ENCODE results near the gene CNTN4. TPM values are rescaled to one million over a fixed set of nuclear protein-coding genes. Genes with fewer than 3 reads are reported as not detected.

The CNTN4 gene
- total RNA-seq, 1 donor from 2014 or later, result not detected

DNA sequence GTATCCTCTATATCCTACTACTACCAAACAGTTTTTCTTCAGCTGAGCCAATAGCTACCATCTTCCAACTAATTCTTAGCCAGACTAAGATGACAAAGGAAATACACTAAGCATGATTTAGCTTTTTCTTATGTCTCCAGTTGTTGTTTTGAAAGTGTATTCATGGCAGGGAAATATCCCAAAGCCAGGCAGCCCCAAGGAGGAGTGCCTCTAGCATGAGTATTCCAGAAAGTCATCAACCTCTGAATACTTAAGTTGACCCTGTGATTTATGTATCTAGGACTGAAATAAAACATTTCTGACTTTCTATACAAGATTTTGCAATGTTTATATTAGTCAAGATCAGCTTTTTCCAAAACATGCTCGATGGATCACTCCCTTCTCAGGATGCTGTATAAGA lies 562.4 kb downstream of the CNTN4 start:
- intact Hi-C loops (cut with micrococcal nuclease), result no loop called here

DNA sequence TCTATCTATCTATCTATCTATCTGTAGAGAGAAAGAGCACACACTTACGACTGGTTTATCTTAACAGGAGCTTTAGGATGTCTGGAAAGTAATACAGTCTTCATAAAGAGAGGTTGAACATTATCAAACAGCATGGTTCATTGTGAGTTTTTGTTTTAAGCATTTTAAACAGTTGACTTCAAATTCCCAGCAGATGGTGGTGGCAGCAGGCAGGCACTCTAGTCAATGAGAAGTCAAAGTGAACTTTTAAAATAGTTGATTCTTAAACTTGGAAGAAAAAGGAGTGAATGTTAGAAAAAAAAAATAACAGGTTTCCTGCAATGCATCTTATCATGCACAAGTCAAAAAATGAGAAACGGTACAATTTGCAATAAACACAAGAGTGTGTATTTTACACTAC lies 578.8 kb downstream of the CNTN4 start:
- intact Hi-C loops (cut with micrococcal nuclease), result no loop called here

DNA sequence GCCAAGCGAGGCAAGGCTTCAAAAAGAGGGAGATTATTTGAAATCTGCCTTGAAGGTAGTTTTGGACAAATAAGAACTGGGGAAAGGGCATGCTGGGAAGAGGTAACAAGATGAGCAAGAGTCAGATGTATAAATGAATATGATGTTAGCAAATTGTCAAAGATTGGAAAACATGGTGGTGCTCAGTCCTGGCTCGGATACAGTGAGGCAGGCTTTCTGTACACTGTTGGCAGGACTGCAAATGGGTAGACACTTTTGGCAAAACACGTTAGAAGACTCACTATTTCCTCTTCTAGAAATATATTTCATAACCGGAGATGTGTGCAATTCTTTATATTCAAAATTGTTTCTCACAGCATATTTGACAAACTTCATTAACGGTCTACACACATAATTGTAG lies 581.6 kb downstream of the CNTN4 start:
- intact Hi-C loops (cut with micrococcal nuclease), result no loop called here

DNA sequence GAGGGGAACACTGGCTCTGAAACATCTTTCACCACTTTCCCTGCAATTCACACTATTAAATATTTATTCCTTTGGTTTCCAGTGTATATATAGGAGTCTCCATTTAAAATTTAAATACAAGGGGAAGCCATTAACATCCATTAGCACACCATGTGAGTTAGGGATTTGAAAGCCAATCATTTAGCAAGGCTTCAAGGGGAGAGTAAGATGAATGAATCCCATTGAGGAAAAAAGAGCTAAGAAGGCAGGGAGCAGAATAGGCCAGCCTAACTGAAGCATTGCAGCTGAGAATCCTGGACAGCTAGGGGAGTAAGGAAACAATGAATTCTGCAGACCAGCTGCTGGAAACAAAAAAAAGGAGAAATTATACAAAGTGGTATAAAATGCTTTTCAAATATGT lies 585.4 kb downstream of the CNTN4 start:
- intact Hi-C loops (cut with micrococcal nuclease), result no loop called here

DNA sequence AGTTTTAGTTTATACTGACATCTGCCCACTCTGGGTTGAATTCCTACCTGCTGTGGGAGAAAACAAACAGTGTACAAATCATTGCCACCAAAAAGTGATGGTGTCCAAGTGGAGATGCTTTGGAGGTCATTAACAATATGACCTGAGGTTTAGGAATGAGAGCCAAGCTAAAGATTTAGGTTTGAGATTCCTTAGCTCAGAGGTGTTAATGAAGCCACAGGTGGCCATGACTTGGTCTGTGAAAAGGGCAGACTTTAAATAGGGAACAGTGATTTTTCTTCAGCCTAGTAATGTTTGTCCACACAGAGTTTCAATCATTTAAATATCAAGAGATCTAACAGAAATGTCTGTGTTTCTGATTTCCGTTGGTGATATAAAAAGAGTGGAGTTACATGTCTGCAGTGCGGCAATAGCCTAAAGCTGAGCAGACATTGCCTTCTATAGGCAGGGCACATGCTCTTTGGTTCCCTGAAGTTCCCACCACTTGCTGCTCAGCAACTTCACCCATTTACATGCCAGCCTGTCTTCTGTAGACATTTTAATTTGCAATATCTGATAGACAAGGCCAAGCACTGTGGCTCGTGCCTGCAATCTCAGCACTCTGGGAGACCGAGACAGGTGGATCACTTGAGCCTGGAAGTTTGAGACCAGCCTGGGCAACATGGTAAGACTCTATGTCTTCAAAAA lies 588.3 kb downstream of the CNTN4 start:
- intact Hi-C loops (cut with micrococcal nuclease), result no loop called here

DNA sequence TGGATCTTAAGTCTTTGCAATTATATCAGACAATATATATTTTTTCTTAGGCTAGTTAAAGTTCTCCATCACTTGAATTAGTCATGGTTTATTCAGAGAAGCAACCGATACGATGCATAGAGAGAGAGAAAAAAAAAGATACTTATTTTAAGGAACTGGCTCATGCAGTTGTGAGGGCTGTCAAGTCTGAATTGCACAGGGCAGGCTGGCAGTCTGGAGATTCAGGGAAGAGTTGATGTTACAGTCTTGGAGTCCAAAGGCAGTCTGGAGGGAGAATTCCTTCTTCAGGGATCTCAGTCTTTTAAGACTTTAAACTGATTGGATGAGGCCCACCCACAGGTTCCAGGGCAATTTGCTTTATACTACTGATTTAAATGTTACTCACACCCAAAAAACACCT lies 598.9 kb downstream of the CNTN4 start:
- intact Hi-C loops (cut with micrococcal nuclease), result no loop called here

DNA sequence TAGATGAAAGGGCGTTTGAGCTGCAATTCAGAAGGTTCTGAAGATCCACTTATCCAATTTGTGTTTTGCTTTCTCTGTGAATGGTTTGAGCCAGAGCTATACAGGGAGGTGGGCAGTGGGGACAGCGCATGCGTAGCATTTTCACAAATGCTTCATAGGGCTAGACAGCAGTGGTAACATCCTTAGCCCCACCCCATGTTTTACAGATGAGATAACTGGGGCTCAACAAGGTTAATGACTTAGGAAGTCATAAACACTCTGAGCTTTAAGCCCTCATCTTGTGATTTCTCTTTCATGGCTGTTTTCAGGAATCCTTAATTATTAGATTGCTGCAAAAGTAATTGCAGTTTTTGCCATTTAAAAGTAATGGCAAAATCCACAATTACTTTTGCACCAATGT lies 602.8 kb downstream of the CNTN4 start:
- intact Hi-C loops (cut with micrococcal nuclease), result no loop called here

DNA sequence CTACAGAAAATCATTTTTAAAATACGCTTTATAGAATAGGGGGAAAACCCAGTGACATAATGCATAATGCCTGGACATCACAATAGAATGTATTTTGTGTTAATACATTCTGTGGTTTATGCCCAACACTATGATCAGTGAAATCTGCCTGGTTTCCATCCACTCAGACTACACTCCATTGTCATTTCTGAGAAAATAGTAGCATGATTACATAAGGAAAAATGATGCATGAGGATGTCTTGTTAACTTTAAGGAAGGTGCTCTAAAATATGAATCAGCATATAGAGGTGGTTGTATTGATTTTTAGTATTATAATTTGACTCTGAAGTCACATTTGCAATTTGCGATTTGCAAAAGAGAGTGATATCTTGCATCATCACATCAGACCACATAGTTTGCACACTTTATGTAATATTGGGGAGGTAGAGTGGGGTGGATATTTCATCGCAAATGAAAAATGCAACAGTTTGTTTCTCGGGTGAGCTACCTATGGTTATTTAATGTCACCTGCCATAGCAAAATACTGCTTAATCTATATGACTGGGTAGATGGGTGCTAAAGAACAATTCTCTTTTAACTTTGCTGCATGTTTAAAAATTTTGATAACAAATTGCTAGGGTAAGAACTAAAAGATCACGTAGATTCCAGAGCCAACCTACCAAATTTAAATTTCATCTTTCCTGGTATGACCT lies 607.6 kb downstream of the CNTN4 start:
- intact Hi-C loops (cut with micrococcal nuclease), result loop anchor here (5.0 kb wide), 1 partner anchor 471 kb away; the partner anchor contains the start of gene CRBN

DNA sequence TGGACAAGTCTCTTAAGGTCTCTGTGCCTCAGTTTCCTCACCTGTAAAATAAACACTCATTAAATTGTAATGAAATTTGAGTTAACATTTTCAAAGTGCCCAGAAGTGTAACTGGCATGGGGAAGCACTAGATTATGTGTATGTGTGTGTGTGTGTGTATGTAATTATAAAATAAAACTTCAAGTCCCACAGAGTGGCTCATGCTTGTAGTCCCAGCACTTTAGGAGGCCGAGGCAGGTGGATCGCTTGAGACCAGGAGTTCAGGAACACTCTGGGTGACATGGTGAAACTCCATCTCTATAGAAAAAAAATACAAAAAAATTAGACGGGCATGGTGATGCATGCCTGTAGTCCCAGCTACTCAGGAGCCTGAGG lies 608.2 kb downstream of the CNTN4 start:
- intact Hi-C loops (cut with micrococcal nuclease), result loop anchor here (5.0 kb wide), 1 partner anchor 470 kb away; the partner anchor contains the start of gene CRBN

DNA sequence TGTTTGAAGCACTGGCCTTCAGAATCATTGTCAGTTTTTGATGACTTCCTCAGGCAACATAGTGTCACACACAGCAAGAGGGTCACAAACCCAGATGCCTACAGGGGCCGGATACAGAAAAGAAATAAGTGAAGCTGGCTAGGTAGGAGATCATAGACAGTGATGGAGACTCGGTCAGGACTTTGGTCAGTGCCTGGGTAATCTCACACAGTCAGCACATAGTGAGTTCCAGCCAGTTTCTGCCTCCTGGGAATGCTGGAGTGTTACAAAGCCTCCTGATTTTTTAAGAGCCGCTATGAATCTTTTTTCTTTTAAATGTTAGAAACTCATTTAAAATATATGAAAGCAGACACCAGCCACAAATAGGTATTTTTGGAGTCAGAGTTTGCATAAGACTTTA lies 612.4 kb downstream of the CNTN4 start:
- intact Hi-C loops (cut with micrococcal nuclease), result no loop called here

DNA sequence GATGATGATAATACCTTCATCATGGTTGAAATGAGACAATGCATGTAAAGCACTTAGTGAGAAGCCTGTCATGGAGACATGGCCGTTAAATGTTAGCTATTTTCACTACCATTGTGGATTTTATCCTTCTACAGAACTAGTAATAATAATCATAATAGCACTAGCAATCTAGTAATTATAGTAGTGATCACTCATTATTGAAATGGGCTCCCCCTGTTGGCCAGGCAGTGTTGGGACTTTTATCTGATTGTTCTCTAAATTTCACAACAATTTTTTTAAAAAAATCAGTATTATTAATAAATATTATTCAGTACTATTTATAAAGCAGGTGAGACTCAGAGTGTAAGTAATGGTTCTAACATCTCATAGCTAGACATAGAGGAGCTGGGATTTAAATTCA lies 615.3 kb downstream of the CNTN4 start:
- intact Hi-C loops (cut with micrococcal nuclease), result no loop called here

DNA sequence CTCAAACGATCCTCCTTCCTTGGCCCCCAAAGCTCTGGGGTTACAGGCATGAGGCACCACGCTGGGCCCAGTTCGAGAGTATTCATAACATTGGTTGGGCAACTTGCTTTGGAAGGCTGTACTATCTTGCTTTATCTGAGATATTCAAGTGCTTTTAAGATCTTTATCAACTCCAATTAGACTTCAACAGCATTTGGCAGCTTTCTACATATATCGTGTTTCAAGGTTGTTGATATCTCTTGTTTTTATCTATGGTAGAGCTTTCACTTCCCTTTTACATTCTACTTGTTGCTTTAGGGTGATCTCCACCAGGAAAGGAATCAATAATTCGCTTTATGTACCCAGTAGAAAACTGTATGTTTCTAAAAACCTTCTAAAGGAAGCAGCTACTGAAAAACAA lies 616.2 kb downstream of the CNTN4 start:
- intact Hi-C loops (cut with micrococcal nuclease), result no loop called here

DNA sequence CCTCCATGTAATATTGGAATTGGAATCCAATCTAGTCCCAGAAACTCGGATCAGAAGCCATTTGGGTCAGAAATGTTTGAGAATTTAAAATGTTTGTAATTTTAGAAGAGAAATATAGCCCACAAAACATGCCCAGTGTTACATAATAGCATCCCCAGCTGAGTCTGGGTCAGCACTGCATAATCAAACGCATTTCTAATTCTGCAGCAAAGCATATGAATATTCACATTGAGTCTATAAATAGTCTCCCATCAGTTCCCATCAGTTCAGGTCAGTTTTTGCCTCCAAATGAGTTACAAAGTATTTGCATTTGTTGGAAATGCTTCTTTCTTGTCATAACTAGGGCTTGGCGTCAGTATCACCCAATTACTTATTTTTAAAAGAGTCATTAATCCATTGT lies 628.4 kb downstream of the CNTN4 start:
- intact Hi-C loops (cut with micrococcal nuclease), result no loop called here

DNA sequence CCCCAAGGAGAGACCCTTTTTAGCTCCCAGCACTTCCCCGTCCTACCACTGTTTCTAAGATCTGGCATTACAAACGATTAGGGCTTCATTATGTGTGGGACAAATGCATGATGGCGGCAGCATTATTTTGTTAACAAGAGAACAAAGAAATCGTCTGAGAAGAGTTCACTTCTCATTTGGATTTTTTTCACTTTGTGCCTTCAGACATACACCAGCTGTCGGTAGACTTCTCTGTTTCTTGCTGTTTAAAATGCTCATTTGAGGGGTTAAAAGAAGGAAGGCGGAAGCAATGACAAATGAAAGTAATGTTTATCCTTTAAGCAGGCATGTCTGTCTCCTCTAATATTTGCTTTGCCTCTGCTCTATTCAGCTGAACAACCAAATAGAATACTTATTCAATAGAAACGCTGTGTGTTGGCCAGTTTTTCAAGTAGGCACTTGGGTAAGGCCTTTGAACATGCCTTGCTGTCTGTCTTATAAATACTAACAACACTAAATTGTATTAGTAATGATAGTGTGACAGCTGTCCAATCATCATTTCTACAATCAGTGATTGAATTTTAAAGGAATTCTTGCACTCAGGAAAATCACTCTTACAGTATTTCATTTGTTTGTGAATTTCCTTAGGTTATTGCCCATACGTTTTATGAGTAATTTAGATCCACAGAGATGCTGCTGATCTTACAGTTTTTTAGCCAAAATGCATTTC lies 629.1 kb downstream of the CNTN4 start:
- intact Hi-C loops (cut with micrococcal nuclease), result no loop called here

DNA sequence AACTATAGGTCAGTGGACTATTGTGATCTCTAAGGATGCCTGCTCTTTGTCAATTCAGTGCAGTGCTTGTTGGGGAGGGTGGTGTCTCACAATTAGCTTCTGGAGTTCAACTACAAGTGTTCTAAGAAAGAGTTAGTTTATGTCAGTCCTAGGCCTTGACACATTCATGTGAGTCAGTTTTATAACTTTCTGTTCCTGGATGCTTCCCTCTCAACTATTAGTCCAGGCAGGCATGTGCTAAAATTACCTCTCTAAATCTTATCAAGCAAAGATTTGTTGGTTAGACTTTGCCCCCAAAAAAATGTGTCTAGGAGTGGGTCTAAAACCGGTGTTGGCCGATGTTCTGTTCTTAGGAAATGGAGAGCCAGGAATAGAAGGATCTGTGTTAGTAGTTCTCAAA lies 633.2 kb downstream of the CNTN4 start:
- intact Hi-C loops (cut with micrococcal nuclease), result no loop called here

DNA sequence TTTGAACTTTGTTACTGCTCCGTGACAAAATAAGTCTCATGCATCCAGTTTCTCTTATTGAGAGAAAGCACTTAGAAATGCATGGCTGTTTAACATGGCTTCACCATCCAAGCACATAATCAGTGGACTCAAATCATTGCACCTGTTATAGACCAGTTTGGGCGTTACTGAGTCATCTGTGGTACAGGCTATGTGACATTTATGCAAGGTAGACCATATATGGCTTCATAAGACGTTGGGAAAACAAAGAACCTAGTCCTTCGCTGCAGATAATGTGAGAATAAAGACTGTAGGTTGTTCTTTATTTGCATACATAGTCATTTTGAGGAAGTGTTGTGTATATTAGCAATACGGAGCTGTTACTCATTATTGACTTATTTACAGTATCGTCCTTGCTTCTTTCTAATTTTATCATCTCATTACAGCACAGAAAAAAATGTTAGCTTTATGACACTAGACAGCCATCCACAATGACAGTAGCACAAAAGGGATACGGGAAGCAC lies 636.8 kb downstream of the CNTN4 start:
- intact Hi-C loops (cut with micrococcal nuclease), result no loop called here

DNA sequence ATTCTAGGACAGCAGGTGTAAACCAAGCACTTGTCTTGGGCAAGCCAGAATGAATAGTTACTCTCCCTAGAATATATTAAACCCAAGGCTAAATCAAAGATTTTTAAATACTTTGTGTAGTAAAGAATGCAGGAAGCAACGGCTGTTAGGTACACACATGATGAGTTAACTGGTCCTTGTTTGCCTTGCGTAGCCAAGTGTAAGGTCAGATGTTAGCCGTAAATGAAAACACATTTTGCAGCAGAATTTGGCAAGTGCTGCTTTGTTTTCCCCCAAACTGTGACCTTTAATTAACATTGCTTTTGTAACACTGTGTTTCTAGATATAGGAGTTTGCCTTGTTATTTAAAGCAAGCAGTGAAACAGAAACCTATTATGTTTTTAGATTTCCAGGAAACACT lies 642.9 kb downstream of the CNTN4 start:
- intact Hi-C loops (cut with micrococcal nuclease), result no loop called here

DNA sequence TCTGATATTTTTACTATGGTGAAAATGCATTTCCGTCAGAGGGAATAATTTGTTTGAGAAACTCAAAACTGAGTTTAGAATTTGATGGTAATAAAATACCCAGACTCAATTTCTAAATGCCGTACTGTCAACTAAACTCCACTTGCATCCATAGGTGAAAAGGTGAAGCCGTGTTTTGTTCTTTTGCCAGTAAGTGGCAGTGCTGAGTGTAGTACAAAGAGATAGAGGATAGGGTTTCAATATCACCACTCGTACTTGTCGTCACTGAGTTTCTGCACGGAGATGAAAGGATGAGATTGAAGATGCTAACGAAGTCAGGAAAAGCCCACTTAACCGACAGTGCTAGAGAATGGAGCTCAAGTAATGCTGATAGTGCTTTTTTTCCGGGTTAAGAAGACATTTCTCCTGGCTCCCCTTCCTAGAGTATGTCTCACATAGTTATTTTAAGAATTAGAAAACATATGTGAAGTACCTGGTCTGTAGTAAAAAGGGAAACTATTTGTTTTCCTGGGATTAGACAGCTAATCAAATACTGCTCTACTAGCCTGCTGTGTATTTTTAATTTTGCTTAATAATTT lies 666.4 kb downstream of the CNTN4 start:
- intact Hi-C loops (cut with micrococcal nuclease), result loop anchor here (1.0 kb wide), 1 partner anchor 406 kb away; no protein-coding TSS in a partner anchor

DNA sequence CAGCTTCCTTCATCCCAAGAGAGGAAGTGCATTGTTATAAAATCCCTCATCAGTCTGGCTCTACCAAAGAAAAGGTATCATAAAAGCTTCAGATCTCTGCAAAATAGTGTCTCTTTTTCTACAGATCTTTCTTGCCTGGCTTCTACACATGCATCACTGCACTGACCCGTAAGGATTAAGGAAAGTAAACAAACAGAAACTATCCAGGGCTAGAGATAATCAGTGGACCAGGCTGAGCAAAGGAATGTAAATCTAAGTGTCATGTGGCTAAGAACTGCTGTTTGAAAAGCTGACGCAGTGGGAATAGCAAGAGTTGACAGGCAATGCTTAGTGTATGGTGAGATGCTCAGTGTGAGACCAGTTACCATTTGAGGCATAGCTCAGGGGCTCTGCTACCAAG lies 671.8 kb downstream of the CNTN4 start:
- intact Hi-C loops (cut with micrococcal nuclease), result no loop called here

DNA sequence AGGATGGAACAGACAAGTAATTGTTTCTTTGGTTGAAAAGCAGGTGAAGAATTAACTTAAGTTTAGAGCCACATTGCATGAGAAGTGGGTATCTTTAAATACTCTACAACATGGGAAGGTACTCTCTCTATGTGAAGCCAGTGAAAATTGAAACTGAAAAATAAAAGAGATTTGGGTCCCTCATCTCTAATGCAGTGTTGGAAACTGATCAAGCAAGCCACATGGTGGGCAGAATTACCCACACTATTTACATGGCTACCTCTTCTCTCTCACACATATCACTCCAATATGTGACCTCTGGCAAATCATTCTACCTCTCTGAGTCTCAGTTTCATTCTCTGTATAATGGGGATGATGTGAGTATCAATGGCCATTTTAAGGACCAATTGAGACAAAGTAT lies 672.5 kb downstream of the CNTN4 start:
- intact Hi-C loops (cut with micrococcal nuclease), result no loop called here

DNA sequence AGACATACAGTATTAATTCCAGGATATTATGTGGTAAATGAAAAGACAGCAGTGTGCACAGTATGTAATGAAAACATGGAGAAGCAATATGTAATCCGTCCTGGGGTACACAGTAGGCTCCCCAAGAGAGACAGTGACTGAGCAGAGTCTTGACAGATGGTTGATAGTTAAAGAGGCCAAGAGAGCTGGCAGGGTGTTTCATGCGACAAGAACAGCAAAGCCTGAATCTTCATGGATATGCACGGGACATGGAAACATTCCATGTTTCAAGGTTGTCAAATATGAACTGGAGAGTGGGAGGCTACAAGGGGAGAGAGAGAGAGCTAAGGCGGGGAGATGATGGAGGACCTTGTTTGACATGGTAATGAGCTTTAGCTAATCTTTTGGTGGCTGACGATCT lies 673.1 kb downstream of the CNTN4 start:
- intact Hi-C loops (cut with micrococcal nuclease), result no loop called here

DNA sequence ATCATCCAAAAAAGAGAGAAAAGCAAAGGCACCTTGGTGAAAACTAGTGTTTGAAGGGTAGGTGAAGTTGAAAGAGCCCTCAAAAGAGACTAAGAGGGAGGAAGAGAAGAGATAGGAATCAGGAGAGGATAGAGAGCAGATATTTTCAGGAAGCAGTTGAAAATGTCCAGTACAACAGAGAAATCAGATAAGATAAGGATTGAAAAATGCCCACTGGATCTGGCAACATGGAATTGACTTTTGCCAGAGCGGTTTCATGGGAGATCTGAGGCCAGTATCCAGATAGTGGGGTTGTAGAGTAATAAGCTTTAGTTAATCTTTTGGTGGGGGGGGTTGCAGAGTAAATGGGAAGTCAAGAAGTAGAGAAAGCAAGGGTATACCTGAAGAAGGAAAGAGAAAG lies 674.1 kb downstream of the CNTN4 start:
- intact Hi-C loops (cut with micrococcal nuclease), result no loop called here

Measured in T-helper 1 cell treated with Interleukin-12 subunit alpha and Interleukin-12 subunit beta and Interleukin-4 antibody, amounts not matched to agents 30 ng/mL and 1 ng/mL, for 36 hours (primary cell).